Stimulated activated CD8-positive, alpha-beta memory T cell treated with anti-CD3 and anti-CD28 coated beads, Interleukin-7, amount 100 ng/mL, for 4 hours (primary cell): ENCODE measurements around the gene IGSF9B.
"Not testable (repeated sequence)": the region's sequence is repeated elsewhere in the genome, so short reads cannot be mapped to it uniquely, and the experiment has no call there.

Source experiments
- DNase-seq, 2 donors: peaks; one replicate each; pipeline ENCODE4 v3.0.0-alpha.2; 2020; ENCODE audit warnings: low read depth in 2 of 2

IGSF9B gene, protein sequence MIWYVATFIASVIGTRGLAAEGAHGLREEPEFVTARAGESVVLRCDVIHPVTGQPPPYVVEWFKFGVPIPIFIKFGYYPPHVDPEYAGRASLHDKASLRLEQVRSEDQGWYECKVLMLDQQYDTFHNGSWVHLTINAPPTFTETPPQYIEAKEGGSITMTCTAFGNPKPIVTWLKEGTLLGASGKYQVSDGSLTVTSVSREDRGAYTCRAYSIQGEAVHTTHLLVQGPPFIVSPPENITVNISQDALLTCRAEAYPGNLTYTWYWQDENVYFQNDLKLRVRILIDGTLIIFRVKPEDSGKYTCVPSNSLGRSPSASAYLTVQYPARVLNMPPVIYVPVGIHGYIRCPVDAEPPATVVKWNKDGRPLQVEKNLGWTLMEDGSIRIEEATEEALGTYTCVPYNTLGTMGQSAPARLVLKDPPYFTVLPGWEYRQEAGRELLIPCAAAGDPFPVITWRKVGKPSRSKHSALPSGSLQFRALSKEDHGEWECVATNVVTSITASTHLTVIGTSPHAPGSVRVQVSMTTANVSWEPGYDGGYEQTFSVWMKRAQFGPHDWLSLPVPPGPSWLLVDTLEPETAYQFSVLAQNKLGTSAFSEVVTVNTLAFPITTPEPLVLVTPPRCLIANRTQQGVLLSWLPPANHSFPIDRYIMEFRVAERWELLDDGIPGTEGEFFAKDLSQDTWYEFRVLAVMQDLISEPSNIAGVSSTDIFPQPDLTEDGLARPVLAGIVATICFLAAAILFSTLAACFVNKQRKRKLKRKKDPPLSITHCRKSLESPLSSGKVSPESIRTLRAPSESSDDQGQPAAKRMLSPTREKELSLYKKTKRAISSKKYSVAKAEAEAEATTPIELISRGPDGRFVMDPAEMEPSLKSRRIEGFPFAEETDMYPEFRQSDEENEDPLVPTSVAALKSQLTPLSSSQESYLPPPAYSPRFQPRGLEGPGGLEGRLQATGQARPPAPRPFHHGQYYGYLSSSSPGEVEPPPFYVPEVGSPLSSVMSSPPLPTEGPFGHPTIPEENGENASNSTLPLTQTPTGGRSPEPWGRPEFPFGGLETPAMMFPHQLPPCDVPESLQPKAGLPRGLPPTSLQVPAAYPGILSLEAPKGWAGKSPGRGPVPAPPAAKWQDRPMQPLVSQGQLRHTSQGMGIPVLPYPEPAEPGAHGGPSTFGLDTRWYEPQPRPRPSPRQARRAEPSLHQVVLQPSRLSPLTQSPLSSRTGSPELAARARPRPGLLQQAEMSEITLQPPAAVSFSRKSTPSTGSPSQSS (N-terminal part only)

DNA sequence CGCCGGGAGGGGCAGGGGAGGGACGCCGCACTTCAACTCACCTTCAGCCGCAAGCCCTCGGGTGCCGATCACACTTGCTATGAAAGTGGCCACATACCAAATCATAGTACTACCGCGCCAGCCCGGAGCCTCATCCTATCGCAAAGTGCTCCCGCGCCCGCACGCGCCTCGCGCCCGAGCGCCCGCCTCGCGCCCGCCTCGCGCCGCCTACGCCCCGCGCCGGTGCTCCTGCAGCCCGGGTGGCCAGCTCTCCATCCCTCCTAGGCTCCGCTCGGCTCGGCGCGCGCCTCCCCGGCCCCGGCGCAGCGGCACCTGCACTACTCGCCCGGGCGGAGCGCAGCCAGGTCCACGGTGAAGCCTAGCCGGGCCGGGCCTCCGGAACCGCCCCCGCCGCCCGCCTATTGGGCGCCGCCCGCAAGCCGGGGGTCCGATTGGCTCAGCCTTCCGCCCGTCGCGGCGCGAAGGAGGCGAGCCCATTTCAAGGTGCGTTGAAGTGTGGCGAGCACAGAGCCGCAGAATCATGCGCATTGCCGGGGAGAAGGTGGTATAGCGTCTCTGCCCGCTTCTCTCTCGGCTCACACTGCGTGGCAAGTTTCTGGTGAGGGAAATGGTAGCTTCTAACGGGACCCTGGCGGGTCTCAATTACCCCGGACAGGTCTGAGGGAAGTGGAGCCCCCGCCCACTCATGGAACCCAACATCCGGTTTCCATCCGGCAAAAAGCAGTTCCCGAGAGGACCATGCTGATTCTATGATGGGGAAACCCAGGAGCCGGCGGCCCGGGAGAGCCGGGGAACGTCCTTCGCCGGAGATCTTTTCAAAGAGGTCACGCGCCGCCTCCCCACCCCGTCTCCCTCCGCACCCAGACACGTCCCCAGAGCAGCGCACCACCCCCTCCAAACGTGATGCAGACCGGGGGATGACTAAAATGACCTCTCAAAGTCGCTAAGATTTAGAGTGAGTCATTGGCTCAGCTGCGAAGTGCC lies at the start of gene IGSF9B:
Gene IGSF9B (minus strand): TSS at position 319 of the 984 bp plus-strand sequence. CDS start 214 bp downstream, at position 105.
- peak; percentile 78 to 88 for DNase-seq

DNA sequence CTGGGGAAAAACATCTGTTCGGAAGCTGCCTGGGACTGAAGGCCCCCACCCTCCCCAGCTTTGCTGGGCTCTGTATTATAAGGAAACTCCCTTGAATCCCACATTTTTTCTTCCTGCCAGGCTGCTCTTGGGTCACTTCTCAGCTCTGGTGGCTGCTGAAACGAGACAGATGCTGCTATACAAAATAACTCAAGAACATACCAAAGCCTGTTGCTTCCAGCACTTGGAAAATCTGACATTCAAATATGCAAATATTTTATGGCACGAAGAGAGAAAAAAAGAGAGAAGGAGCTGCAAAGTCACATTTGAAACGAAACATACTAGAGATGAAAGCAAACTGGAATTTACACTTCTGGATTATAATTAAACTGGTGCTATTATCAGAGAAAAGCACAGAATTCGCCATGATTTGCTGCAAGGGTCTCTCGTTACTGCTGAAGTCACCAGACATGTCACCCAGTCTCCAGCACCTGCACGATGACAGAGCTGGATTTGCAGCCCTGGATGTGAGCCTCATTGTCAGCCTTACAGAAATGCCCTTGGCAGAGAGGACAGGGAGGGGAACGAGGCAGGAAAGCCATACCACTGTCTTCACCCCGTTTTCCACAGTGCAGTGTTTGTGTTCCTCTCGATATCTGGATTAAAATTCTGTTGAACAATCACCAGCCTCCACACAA lies 47.9 kb upstream of the IGSF9B start:
- DNase-seq, result no peak

DNA sequence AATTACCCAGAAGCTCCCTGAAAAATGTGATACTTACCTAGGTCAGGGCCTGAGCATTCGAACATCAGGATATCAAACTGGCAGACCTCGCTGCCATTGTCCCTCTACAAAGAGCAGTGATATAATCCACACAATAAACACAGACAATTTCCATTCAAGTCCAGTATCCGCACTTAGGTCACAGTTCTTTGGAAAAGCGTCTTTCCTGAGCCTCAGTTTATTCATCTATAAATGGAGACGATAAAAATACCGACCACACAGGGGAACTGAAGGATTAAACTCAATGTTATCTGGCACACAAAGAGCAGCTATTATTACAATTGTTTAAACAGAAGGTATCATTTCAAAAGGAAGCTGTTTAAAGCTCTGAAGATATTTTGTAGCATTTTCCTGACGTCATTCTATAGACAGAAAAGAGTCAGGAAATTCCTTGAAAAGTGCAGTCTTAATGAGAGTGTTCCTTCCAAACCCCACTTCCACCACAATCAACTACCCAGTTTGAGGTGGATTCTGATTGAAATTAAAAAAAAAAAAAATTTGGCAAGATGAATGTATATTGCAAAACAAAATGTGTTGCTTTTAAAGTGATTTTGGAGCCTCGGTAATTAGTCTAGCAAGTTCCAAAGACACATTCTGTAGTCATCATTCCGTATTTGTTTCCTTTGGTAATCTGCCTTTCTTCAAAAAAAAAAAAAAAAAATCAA lies 47.2 kb upstream of the IGSF9B start:
- no peak for DNase-seq

DNA sequence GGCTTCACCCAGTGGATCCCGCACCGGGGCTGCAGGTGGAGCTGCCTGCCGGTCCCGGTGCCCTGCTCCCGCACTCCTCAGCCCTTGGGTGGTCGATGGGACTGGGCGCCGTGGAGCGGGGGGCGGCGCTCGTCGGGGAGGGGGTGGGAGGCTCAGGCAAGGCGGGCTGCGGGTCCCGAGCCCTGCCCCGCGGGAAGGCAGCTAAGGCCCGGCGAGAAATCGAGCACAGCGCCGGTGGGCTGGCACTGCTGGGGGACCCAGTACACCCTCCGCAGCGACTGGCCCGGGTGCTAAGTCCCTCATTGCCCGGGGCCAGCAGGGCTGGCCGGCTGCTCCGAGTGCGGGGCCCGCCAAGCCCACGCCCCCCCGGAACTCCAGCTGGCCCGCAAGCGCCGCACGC lies 46.1 kb upstream of the IGSF9B start:
- not testable (repeated sequence) for DNase-seq

DNA sequence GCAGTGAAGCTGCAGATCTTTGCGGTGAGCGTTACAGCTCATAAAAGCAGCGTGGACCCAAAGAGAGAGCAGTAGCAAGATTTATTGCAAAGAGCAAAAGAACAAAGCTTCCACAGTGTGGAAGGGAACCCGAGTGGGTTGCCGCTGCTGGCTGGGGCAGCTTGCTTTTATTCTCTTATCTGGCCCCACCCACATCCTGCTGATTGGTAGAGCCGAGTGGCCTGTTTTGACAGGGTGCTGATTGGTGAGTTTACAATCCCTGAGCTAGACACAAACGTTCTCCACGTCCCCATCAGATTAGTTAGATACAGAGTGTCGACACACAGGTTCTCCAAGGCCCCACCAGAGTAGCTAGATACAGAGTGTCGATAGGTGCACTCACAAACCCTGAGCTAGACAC lies 45.6 kb upstream of the IGSF9B start:
- not testable (repeated sequence) for DNase-seq

DNA sequence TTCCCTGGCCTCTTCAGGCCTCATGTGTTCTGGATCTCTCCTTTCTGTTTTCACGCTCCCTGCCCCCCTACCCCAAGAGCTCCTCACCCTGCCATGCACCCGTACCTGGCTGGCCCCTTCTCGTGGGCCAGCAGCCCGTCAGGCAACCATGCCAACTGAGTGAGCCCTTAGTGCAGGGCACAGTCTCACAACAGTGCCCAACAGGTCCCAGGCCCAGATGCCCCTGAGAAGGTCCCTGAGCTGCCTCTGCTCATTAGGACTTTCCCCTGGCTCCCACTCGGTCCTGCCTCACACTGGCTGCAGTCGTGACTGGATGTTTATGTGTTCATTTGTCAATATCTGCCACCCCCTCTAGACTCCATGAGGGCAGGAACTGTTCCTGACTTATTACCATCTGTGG lies 44.8 kb upstream of the IGSF9B start:
- DNase-seq, result no peak

DNA sequence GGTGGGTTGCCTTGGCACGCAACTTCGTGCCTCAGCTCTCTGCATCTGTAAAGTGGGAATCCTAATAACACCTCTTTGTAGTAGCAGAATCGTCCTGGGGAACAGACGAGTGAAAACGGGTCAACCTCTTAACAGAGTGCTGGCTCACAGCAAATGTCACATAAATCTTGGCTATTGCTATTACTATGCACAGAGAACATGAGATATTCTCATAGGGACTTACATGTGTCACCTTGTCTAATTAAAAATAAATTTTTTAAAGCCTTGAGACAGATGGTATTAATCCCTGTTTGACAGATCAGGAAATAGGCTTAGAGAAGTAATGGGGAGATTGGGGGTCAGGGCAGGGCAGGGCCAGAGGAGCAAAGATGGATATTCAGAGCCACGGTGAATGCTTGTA lies 44.3 kb upstream of the IGSF9B start:
- DNase-seq, result no peak

DNA sequence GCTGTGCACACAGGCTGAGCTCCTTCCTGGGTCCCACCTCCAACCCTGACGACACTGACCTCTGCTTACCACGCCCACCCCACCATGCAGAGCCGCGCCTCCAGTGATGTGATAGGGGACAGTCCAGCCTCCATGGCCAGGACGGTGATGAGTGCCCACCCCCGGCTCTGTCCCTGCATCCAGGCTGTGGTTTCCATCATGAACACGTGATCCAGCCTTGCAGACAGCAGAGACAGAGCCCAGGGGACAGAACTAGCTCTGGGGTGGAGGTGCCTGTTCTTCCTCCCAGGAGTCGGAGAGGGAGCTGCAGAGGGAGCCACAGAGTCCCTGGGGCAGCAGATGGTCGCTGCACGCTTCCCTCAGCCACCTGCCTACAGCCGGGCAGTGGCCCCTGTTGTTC lies 42.6 kb upstream of the IGSF9B start:
- DNase-seq, result no peak

DNA sequence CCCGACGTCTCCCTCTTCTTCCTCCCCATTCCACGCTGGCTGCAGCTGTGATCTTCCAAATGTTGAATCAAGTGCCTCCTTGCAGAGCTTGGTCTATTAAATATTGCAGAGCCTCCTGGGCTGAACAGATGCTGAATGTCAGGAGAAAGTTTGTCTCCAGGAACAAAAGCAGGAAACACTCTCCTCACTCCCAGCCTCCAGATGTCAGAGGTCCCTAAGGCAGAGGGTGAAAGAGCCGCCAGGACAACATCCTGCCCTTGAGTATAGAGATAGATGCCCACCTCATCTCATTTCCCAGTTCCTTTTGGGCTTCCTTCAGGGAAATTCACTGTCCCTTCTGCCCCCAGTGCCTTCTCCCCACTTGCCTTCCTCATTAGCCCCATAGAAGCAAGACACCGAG lies 40.8 kb upstream of the IGSF9B start:
- no peak for DNase-seq

DNA sequence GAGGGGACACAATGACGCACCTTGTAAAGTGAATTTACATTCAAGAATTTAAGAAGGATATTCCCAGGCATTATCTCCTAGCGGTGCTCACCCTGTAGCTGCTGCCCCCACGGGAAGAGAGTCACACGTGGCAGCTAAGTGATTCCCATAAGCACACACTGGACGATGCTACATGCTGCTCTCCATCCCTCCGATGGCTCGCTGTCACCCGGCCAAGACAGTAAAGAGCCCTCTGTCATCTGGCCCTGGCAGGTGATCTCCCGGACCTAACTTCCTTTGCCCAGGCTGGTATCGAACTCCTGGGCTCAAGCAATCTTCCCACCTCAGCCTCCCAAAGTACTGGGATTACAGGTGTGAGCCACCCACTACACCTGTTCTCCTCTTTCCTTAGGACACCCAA lies 39.9 kb upstream of the IGSF9B start:
- no peak for DNase-seq

DNA sequence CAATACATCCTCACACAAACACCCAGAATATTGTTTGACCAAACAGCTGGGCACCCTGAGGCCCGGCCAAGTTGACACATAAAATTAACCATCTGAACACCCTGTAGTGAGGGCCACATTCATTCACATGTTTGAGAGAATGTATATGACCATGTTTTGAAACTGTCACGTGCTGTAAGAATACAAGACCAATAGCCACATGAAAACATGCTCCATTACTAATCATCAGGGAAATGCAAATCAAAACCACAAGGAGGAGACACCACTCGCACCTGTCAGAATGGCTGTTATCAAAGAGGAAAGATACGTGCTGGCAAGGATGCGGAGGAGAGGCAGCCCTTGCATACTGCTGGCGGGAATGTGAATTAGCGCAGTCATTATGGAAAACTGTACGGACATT lies 38.3 kb upstream of the IGSF9B start:
- no peak for DNase-seq

DNA sequence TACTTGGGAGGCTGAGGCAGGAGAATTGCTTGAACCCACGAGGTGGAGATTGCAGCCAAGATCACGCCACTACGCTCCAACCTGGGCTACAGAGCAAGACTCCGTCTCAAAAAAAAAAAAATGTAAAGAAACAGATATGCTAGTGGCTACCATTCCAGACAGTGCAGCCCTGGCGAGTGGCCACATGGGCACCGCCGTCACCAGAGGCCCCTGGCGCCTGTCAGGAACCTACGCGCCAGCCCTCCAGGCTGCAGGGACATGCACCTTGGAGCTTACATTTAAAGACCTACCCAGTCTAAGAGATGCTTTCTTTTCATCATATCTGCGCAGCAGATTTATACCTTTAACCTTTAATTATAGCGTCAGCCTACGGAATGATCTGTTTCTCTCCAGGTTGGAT lies 37.2 kb upstream of the IGSF9B start:
- DNase-seq, result no peak

DNA sequence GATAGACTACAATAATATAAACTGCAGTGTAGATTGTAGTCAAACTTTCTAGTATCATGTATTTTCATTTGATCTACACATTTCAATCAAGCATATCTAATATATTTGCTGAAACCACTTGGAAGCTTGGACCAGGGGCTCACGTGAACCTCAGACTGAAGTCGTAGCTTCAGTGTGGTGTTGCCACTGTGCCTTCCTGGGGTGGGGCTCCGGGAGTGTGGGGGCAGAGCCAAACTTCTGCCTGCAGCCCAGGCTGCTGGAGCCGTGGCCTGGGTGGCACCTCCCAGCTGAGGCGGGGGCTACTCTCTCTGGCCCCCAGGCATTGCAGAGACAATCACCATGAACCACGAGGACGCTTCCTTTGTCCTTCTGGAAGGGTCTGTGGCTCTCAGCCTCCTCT lies 36.3 kb upstream of the IGSF9B start:
- no peak for DNase-seq

DNA sequence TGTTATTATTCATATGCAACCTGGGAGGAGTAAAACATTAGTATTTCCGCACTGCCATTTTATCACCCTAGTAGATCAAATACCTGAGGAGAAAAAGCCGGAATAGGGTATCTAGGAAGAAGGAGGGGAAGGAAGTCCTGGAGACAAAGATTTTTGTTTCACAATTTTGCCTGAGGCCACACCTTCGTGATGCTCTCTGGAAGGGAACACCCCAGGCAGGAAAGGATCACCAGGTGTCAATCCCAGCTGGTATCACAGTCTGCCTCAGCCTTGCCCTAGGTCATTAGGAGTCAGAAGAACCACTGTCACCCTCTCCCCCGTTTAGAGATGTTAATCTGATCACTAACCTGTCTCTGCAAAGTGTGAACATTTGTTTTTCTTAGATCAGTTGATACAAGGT lies 35.4 kb upstream of the IGSF9B start:
- no peak for DNase-seq

DNA sequence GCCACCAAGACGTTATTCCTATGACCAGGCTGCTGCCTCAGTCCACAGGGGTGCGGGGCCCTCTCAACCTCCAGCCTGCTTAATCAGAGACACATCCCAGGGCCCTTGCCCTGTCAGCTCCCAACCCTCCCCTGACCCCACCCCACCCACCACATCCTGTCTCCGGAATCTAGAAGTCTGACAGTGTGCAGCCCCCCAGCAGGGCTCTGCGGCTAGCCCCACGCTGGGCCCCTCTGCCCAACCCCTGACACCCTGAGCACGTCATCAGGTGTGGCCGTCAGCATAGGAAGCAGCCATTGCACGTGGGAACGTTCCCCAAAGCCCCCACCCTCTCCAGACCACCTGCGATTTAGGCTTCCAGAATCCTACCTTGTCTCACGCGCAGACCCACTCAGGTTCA lies 34.3 kb upstream of the IGSF9B start:
- DNase-seq, result no peak

DNA sequence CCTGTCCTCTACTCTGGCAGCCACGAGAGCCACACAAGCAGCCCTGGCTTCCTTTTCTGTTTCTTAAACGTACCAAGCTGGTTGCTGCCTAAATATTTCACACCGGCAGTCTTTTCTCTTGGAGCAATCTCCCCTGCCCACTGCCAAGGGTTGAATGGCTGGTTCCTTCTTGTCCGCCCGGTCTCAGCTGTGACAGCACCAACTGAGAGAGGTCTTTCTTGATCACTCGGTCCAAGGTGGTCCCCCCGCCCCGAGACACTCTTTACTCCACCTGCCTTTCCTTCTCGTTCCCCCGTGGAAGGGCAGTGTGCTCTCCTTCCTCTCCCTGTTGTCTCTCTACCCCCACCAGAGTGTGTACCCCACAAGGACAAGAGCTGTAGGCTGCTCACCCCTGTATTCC lies 33.7 kb upstream of the IGSF9B start:
- DNase-seq, result no peak

DNA sequence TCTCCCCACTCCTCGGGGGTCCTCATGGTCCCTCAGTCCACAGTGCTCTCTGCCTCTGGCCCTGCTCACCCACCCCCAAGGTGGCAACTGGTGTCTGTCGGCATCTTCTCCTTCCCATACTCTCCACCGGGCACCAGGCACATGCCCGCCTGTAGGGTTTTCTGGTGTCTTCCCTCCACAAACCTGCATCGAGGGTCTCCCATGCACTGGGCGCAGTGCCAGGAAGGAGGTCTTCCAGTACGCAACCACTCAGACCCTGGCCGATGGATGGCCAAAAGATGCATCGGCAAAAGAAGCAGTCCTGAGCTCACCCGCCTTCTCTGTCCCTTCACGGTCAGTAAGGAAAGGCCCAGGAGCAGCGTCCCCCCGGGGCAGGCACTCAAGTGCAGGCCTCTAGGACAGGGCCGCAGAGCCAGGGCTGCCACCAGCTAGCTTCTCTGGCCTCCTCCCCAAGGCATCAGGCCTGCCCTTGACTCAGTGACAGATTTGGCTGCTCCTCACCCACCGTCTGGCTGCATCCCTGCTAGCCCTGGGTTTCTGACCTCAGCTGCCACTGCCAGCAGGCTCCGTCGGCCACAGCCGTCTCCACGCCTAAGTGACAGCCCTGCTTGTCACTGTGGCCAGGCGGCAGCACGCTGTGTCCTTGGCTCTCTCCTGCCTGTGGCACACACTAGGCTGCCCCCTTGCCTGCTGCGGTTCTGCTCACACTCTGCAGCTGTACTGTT lies 32.1 kb upstream of the IGSF9B start:
- no peak for DNase-seq

DNA sequence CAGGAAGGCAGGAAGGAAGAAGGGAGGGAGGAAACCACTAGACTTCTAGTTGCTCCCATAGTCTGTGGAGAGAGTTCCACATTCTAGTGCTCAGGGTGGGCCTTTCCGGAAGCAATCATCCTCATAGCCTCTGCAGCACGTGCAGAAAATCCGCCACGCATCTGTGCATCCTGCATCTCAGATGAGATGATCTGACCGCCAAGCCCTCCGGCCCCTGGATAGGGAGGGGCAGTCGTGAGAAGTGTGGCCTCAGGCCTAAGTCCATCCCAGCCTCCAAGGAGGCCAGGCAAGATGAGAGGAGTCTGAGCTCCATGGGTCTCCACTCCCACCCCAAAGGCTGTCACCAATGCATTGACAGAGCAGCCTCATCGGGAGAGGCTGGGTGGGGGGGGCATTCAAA lies 30.4 kb upstream of the IGSF9B start:
- no peak for DNase-seq
